CD14-positive monocyte (primary cell): Measurements from ENCODE around the gene RABGAP1. TPM values are rescaled to one million over a fixed set of nuclear protein-coding genes. Genes with fewer than 3 reads are reported as not detected.

ENCODE experiments used
- DNase-seq, 3 donors: peaks; one replicate each; pipeline ENCODE4 v3.0.0-alpha.2; 2011 to 2022
- H2AFZ ChIP-seq: 2 replicates; pipeline ENCODE4 v1.6.0; 2012; ENCODE audit warnings: mild to moderate bottlenecking, low read depth, low read length, inconsistent platforms; ENCODE audit not compliant: insufficient read depth, poor library complexity, severe bottlenecking
- H3K27ac ChIP-seq, 2 donors: 1 replicate in 1 of 2; 2 replicates in 1 of 2; pipeline ENCODE4 v1.5.1; 2012 to 2013; ENCODE audit warnings: low read length in 2 of 2, control low read depth in 1 of 2, inconsistent platforms in 1 of 2, low read depth in 1 of 2, mild to moderate bottlenecking in 1 of 2
- H3K27me3 ChIP-seq, 2 donors: one replicate each; pipeline versions ENCODE4 v1.6.0 to v1.6.1; 2011 to 2013; ENCODE audit warnings: low read length in 2 of 2; ENCODE audit not compliant: control insufficient read depth in 2 of 2, insufficient read depth in 2 of 2
- H3K36me3 ChIP-seq, 2 donors: replicated peaks in 1 of 2; 1 replicate in 1 of 2; 2 replicates in 1 of 2; pipeline versions ENCODE4 v1.5.1 to v1.6.1; 2012 to 2013; ENCODE audit warnings: low read length in 2 of 2, control low read depth in 1 of 2, inconsistent platforms in 1 of 2, mild to moderate bottlenecking in 1 of 2; ENCODE audit not compliant: insufficient read depth in 2 of 2, control insufficient read depth in 1 of 2
- H3K4me1 ChIP-seq, 2 donors: 1 replicate in 1 of 2; 2 replicates in 1 of 2; pipeline versions ENCODE4 v1.5.1 to v1.6.1; 2012 to 2013; ENCODE audit warnings: low read length in 2 of 2, control low read depth in 1 of 2, inconsistent platforms in 1 of 2, mild to moderate bottlenecking in 1 of 2, moderate library complexity in 1 of 2; ENCODE audit not compliant: insufficient read depth in 2 of 2, control insufficient read depth in 1 of 2
- H3K4me2 ChIP-seq: replicated peaks from 2 replicates; pipeline ENCODE3; 2012; ENCODE audit warnings: low read length, moderate library complexity, mild to moderate bottlenecking; ENCODE audit not compliant: poor library complexity, severe bottlenecking; ENCODE audit errors: extremely low read depth
- H3K4me3 ChIP-seq, 3 experiments: fragments of 200-600 bp in 1 of 3; sonication (generic) in 1 of 3; replicated peaks in 1 of 3; 1 replicate in 2 of 3; 2 replicates in 1 of 3; pipeline ENCODE4 v1.5.1; 2011 to 2013; ENCODE audit warnings: low read length in 3 of 3, mild to moderate bottlenecking in 3 of 3, control low read depth in 2 of 3, low read depth in 2 of 3, inconsistent platforms in 1 of 3, moderate library complexity in 1 of 3
- H3K79me2 ChIP-seq: 2 replicates; pipeline ENCODE4 v1.6.0; 2012; ENCODE audit warnings: mild to moderate bottlenecking, control low read depth, inconsistent platforms, low read length, moderate library complexity; ENCODE audit not compliant: insufficient read depth
- H3K9ac ChIP-seq: 2 replicates; pipeline ENCODE4 v1.6.0; 2017; ENCODE audit warnings: low read length, mild to moderate bottlenecking; ENCODE audit not compliant: insufficient read depth, poor library complexity, severe bottlenecking
- H3K9me3 ChIP-seq, 2 donors: replicated peaks in 1 of 2; 1 replicate in 1 of 2; 2 replicates in 1 of 2; pipeline versions ENCODE4 v1.5.1 to v1.6.1; 2012 to 2013; ENCODE audit warnings: low read length in 2 of 2, control low read depth in 1 of 2; ENCODE audit not compliant: control insufficient read depth in 1 of 2, insufficient read depth in 1 of 2
- H4K20me1 ChIP-seq: 2 replicates; pipeline ENCODE4 v1.6.0; 2012; ENCODE audit warnings: mild to moderate bottlenecking, low read length, control low read depth, moderate library complexity; ENCODE audit not compliant: insufficient read depth
- H3K27ac Mint-ChIP-seq, 7 donors: one replicate each; pipeline ENCODE4 v1.8.0; 2020; ENCODE audit warnings: mild to moderate bottlenecking in 7 of 7, mixed read lengths in 7 of 7, moderate library complexity in 6 of 7, inconsistent platforms in 2 of 7
- H3K27me3 Mint-ChIP-seq, 3 donors: one replicate each; pipeline ENCODE4 v1.8.0; 2021 to 2022; ENCODE audit warnings: low read depth in 3 of 3, mild to moderate bottlenecking in 3 of 3, mixed read lengths in 3 of 3, moderate library complexity in 3 of 3, inconsistent platforms in 1 of 3
- H3K36me3 Mint-ChIP-seq, 2 donors: one replicate each; pipeline ENCODE4 v1.8.0; 2020; ENCODE audit warnings: mixed read lengths in 2 of 2, inconsistent platforms in 1 of 2, mild to moderate bottlenecking in 1 of 2
- H3K4me1 Mint-ChIP-seq: one replicate; pipeline ENCODE4 v1.8.0; 2020; ENCODE audit warnings: mild to moderate bottlenecking, mixed read lengths
- H3K4me3 Mint-ChIP-seq, 2 donors: one replicate each; pipeline ENCODE4 v1.8.0; 2020; ENCODE audit warnings: mild to moderate bottlenecking in 2 of 2, mixed read lengths in 2 of 2, moderate library complexity in 1 of 2
- H3K9me3 Mint-ChIP-seq, 7 donors: one replicate each; pipeline ENCODE4 v1.8.0; 2020 to 2022; ENCODE audit warnings: mixed read lengths in 7 of 7, mild to moderate bottlenecking in 6 of 7, moderate library complexity in 6 of 7, inconsistent platforms in 2 of 7
- WGBS: methylation state at CpG from one replicate; pipeline ENCODE4 v1.1.5; 2013; ENCODE audit warnings: missing lambda C conversion rate; ENCODE audit not compliant: insufficient coverage; 5-methylcytosine and 5-hydroxymethylcytosine counted together
- intact Hi-C, 2 donors: fragments of 100-400 bp; cut with micrococcal nuclease; formaldehyde crosslinking; loops; one replicate each; pipeline versions ENCODE4 v1.15.0 to v1.15.1; 2023
- polyA plus RNA-seq, 3 donors: library from polyadenylated mRNA; depleted of rRNA in 1 of 3; unstranded in 2 of 3; stranded (reverse) in 1 of 3; fragments of 300-500 nt in 2 of 3; fragments of >200 nt in 1 of 3; fragmentation: Illumina TruSeq in 2 of 3; gene quantifications; 1 replicate in 2 of 3; 2 replicates in 1 of 3; pipeline ENCODE4 v1.2.3, GENCODE V29; 2012 to 2021
- TF ChIP-seq, protein P1 (sequence below): fragments of 200-600 bp; IDR thresholded peaks from one replicate; pipeline ENCODE4 v1.8.0; 2022; ENCODE audit warnings: antibody characterized with exemption, mild to moderate bottlenecking

The RABGAP1 gene
- polyA plus RNA-seq, 3 donors = 14.7 to 24.1 (median 19.3) TPM

- no peak overlapping the region for H3K27ac Mint-ChIP-seq
Measured at GRCh38 chr9:122946461-122947005, 5.7 kb downstream of the RABGAP1 start.

DNA sequence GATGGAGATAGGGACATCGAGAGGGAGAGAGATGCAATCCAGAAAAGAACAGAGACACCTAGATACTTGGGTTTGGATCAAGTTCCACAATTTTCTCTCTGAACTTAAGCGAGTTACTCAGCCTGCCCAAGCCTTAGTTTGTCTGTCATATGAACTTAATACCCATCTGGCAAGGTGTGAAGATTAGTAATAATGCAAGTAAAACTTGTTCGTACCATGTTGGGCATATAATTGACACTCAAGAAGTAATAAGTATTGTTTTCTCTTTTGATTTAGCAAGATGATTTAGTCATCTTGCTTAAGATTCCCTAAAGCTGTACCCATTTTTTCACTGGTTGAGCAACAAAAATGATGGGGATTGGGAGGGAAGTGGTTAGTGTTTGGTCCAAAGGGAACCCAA is 7.5 kb downstream of the RABGAP1 start:
- no peak overlapping the region for H3K4me3 Mint-ChIP-seq
- H3K36me3 Mint-ChIP-seq = peaks cover 13% of the 10 kb centered on the region in 2 donors

More at GRCh38 chr9:122946461-122947005, 5.7 kb downstream of the RABGAP1 start:
- H2AFZ ChIP-seq = no peak overlapping the region
- Mint-ChIP-seq H3K4me1 (peaks cover 52% of the 10 kb centered on the region), H3K27me3 (peaks cover 0 to 2% (median 0%) of the 10 kb centered on the region in 3 donors), H3K4me3 (no peak overlapping the region), H3K9me3 (peaks cover 0 to 2% (median 0%) of the 10 kb centered on the region in 7 donors), H3K36me3 (peaks cover 13% of the 10 kb centered on the region in 2 donors)
- H3K9me3 ChIP-seq = no peaks in the 10 kb centered on the region
- intact Hi-C loops = no loop called here
- DNase-seq = no peak
- peaks cover 100% of the 10 kb centered on the region for H3K79me2 ChIP-seq
- H4K20me1 ChIP-seq = peaks cover 96% of the 10 kb centered on the region
- H3K4me1 ChIP-seq = peaks cover 19% of the 10 kb centered on the region in 2 donors
- no peak overlapping the region for H3K4me3 ChIP-seq
- no peak overlapping the region for H3K27ac ChIP-seq
- TF ChIP-seq, protein P1, sequence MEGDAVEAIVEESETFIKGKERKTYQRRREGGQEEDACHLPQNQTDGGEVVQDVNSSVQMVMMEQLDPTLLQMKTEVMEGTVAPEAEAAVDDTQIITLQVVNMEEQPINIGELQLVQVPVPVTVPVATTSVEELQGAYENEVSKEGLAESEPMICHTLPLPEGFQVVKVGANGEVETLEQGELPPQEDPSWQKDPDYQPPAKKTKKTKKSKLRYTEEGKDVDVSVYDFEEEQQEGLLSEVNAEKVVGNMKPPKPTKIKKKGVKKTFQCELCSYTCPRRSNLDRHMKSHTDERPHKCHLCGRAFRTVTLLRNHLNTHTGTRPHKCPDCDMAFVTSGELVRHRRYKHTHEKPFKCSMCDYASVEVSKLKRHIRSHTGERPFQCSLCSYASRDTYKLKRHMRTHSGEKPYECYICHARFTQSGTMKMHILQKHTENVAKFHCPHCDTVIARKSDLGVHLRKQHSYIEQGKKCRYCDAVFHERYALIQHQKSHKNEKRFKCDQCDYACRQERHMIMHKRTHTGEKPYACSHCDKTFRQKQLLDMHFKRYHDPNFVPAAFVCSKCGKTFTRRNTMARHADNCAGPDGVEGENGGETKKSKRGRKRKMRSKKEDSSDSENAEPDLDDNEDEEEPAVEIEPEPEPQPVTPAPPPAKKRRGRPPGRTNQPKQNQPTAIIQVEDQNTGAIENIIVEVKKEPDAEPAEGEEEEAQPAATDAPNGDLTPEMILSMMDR = no peak
- no CpG with 5 or more reads among the region's 1 CpG for WGBS
- no peak overlapping the region for H3K4me2 ChIP-seq
- H3K9ac ChIP-seq = no peak overlapping the region
- peaks cover 0 to 20% of the 10 kb centered on the region in 2 donors for H3K36me3 ChIP-seq
- H3K27me3 ChIP-seq = no peaks in the 10 kb centered on the region

More for the DNA sequence above, 7.5 kb downstream of the RABGAP1 start:
- Histone ChIP-seq H3K36me3 (peaks cover 0 to 20% of the 10 kb centered on the region in 2 donors), H2AFZ (no peak overlapping the region), H3K9ac (no peak overlapping the region), H4K20me1 (peaks cover 94% of the 10 kb centered on the region), H3K27me3 (no peaks in the 10 kb centered on the region), H3K4me3 (no peak overlapping the region), H3K79me2 (peaks cover 98% of the 10 kb centered on the region), H3K9me3 (no peaks in the 10 kb centered on the region), H3K4me1 (peaks cover under 1 to 1% of the 10 kb centered on the region in 2 donors), H3K4me2 (no peak overlapping the region), H3K27ac (no peak overlapping the region)
- TF ChIP-seq, protein P1 = no peak
- no CpG with 5 or more reads among the region's 3 CpGs for WGBS
- Mint-ChIP-seq H3K27ac (no peak overlapping the region), H3K4me1 (peaks cover 36% of the 10 kb centered on the region), H3K27me3 (peaks cover 0 to 2% (median 0%) of the 10 kb centered on the region in 3 donors), H3K9me3 (peaks cover 0 to 2% (median 0%) of the 10 kb centered on the region in 7 donors)
- intact Hi-C loops = no loop called here
- DNase-seq = no peak
